ENCODE results near the gene AZI2. TPM values are rescaled to one million over a fixed set of nuclear protein-coding genes. Genes with fewer than 3 reads are reported as not detected.

AZI2 gene
- total and polyA plus RNA-seq, 9 donors: 46.1 to 99.0 (median 70.0) TPM

GRCh38 chr3:28287046-28287445 lies 61.6 kb downstream of the AZI2 start:
- WGBS (ENCODE audit: insufficient coverage): no CpG with 5 or more reads among the region's 2 CpGs
- H3K4me3 ChIP-seq (ENCODE audit: low read length): no peak overlapping the region
- H3K27ac ChIP-seq (ENCODE audit: low read length): no peak overlapping the region
- no peaks in the 10 kb centered on the region for H3K4me1 ChIP-seq (ENCODE audit: control insufficient read depth, insufficient read depth, low read length)
- DNase-seq: no peak
- peaks cover 4% of the 10 kb centered on the region for H3K9me3 ChIP-seq (replicated peaks; ENCODE audit: control insufficient read depth, low read depth, low read length)
- peaks cover 3% of the 10 kb centered on the region for H3K36me3 ChIP-seq (ENCODE audit: control insufficient read depth, insufficient read depth, low read length)
- H3K27me3 ChIP-seq (ENCODE audit: control insufficient read depth, insufficient read depth, low read length): no peaks in the 10 kb centered on the region

GRCh38 chr3:28286595-28286994 lies 62.0 kb downstream of the AZI2 start:
- H3K4me1 ChIP-seq (ENCODE audit: control insufficient read depth, insufficient read depth, low read length): no peaks in the 10 kb centered on the region
- peaks cover 3% of the 10 kb centered on the region for H3K36me3 ChIP-seq (ENCODE audit: control insufficient read depth, insufficient read depth, low read length)
- H3K27me3 ChIP-seq (ENCODE audit: control insufficient read depth, insufficient read depth, low read length): no peaks in the 10 kb centered on the region
- no peak overlapping the region for H3K27ac ChIP-seq (ENCODE audit: low read length)
- DNase-seq: peak; percentile 74
- peaks cover 4% of the 10 kb centered on the region for H3K9me3 ChIP-seq (replicated peaks; ENCODE audit: control insufficient read depth, low read depth, low read length)
- H3K4me3 ChIP-seq (ENCODE audit: low read length): no peak overlapping the region

- peaks cover under 1% of the 10 kb centered on the region for H3K9me3 ChIP-seq (replicated peaks; ENCODE audit: control insufficient read depth, low read depth, low read length)
- H3K27ac ChIP-seq (ENCODE audit: low read length): no peak overlapping the region
- WGBS (ENCODE audit: insufficient coverage): no CpG with 5 or more reads among the region's 3 CpGs
- H3K4me1 ChIP-seq (ENCODE audit: control insufficient read depth, insufficient read depth, low read length): no peaks in the 10 kb centered on the region
- no peak overlapping the region for H3K4me3 ChIP-seq (ENCODE audit: low read length)
- DNase-seq: no peak
- H3K36me3 ChIP-seq (ENCODE audit: control insufficient read depth, insufficient read depth, low read length): peaks cover 2% of the 10 kb centered on the region
- no peaks in the 10 kb centered on the region for H3K27me3 ChIP-seq (ENCODE audit: control insufficient read depth, insufficient read depth, low read length)
These were observed 67.8 kb downstream of the AZI2 start for GRCh38 chr3:28280781-28281180.

DNA sequence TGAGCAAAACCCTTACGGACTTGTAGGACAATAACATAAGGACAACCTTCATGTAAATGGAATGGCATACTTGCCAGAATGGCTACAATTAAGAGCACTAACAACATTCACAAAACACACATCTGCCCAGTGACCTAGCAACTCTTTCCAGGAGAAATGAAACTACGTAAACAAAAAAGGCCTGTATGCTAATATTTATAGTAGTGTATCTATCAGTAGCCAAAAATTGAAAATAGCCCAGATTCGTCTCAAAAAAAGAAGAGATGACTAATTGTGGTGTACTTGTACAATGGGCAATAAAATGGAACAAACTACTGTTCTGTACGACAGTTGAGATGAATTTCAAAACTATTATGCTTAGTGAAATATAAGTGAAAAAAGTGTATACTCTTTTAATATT lies 68.9 kb downstream of the AZI2 start:
- H3K9me3 ChIP-seq (replicated peaks; ENCODE audit: control insufficient read depth, low read depth, low read length): peaks cover 2% of the 10 kb centered on the region
- no peak overlapping the region for H3K4me3 ChIP-seq (ENCODE audit: low read length)
- peaks cover 9% of the 10 kb centered on the region for H3K36me3 ChIP-seq (ENCODE audit: control insufficient read depth, insufficient read depth, low read length)
- no CpG with 5 or more reads among the region's 4 CpGs for WGBS (ENCODE audit: insufficient coverage)
- H3K27ac ChIP-seq (ENCODE audit: low read length): no peak overlapping the region
- DNase-seq: no peak
- H3K27me3 ChIP-seq (ENCODE audit: control insufficient read depth, insufficient read depth, low read length): no peaks in the 10 kb centered on the region
- no peaks in the 10 kb centered on the region for H3K4me1 ChIP-seq (ENCODE audit: control insufficient read depth, insufficient read depth, low read length)

DNA sequence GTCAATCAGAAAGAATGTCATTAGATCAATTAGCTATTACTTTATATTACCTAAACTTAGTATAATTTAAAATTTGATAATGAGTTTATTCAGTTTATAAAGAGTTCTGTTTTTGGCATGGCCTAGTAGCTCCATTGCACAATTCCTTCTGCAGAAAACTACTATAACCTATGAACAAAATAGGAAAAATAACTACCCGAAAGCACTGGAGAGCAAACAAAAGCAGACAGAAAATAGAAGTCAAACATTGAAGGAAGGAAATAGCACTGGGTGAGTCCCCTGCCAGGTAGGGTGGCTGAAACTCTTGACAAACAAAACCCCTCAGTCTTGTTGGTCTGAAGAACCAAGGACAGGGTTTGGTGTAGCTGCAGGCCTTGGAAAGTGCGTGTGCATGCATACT lies 69.7 kb downstream of the AZI2 start:
- DNase-seq: no peak
- no peak overlapping the region for H3K4me3 ChIP-seq (ENCODE audit: low read length)
- no peak overlapping the region for H3K27ac ChIP-seq (ENCODE audit: low read length)
- no peaks in the 10 kb centered on the region for H3K4me1 ChIP-seq (ENCODE audit: control insufficient read depth, insufficient read depth, low read length)
- peaks cover 9% of the 10 kb centered on the region for H3K36me3 ChIP-seq (ENCODE audit: control insufficient read depth, insufficient read depth, low read length)
- WGBS (ENCODE audit: insufficient coverage): no CpG with 5 or more reads among the region's 2 CpGs
- H3K9me3 ChIP-seq (replicated peaks; ENCODE audit: control insufficient read depth, low read depth, low read length): peaks cover 4% of the 10 kb centered on the region
- H3K27me3 ChIP-seq (ENCODE audit: control insufficient read depth, insufficient read depth, low read length): no peaks in the 10 kb centered on the region

GRCh38 chr3:28273837-28274236 lies 74.8 kb downstream of the AZI2 start:
- H3K27ac ChIP-seq (ENCODE audit: low read length): no peak overlapping the region
- peaks cover 21% of the 10 kb centered on the region for H3K9me3 ChIP-seq (replicated peaks; ENCODE audit: control insufficient read depth, low read depth, low read length)
- no peak for DNase-seq
- H3K4me3 ChIP-seq (ENCODE audit: low read length): no peak overlapping the region
- no peaks in the 10 kb centered on the region for H3K27me3 ChIP-seq (ENCODE audit: control insufficient read depth, insufficient read depth, low read length)
- no peaks in the 10 kb centered on the region for H3K4me1 ChIP-seq (ENCODE audit: control insufficient read depth, insufficient read depth, low read length)
- peaks cover 15% of the 10 kb centered on the region for H3K36me3 ChIP-seq (ENCODE audit: control insufficient read depth, insufficient read depth, low read length)

Other genes with a start within 250 kb of the AZI2 start
- gene CMC1, start 107.2 kb downstream of the AZI2 start, total RNA-seq: 10.7 TPM
- 10 to 100 TPM; 18.7 to 25.8 (median 19.9) TPM for gene CMC1, start 107.2 kb downstream of the AZI2 start, polyA plus RNA-seq (ENCODE audit: insufficient read depth in 1 of 8, insufficient read length in 8 of 8, low replicate concordance in 1 of 8)
- 1.3 TPM for gene ZCWPW2, start 103 bp downstream of the AZI2 start, total RNA-seq
- gene ZCWPW2, start 103 bp downstream of the AZI2 start, polyA plus RNA-seq (ENCODE audit: insufficient read depth in 1 of 8, insufficient read length in 8 of 8, low replicate concordance in 1 of 8): 1 to 10 TPM; 1.4 to 2.2 (median 1.8) TPM

All from muscle of leg (tissue), 11 donors.